ENCODE measurements around the gene TGIF1.
A peak's percentile ranks its signal among the peaks of the same experiment; 100 is the strongest.
"Not testable (repeated sequence)": the region's sequence is repeated elsewhere in the genome, so short reads cannot be mapped to it uniquely, and the experiment has no call there.

The TGIF1 gene

GRCh38 chr18:3450012-3450798, at the start of gene TGIF1:
TGIF1 (plus strand) TSS chr18:3450172; CDS start chr18:3450490, 318 bp downstream.
- peak; percentile 66 for DNase-seq (ENCODE audit: low spot score)

GRCh38 chr18:3400567-3401296, 49.2 kb upstream of the TGIF1 start:
- no peak for DNase-seq (ENCODE audit: low spot score)

GRCh38 chr18:3401669-3402620, 48.0 kb upstream of the TGIF1 start:
- DNase-seq (ENCODE audit: low spot score): no peak

GRCh38 chr18:3402982-3403451, 47.0 kb upstream of the TGIF1 start:
- DNase-seq (ENCODE audit: low spot score): peak; percentile 92

- no peak for DNase-seq (ENCODE audit: low spot score)
These were observed 44.3 kb upstream of the TGIF1 start for GRCh38 chr18:3405713-3406112.

GRCh38 chr18:3408107-3408506, 41.9 kb upstream of the TGIF1 start:
- no peak for DNase-seq (ENCODE audit: low spot score)

- DNase-seq (ENCODE audit: low spot score): peak; percentile 38
These were observed 40.2 kb upstream of the TGIF1 start for GRCh38 chr18:3409811-3410210.

GRCh38 chr18:3410273-3410672, 39.7 kb upstream of the TGIF1 start:
- DNase-seq (ENCODE audit: low spot score): peak; percentile 92

- not testable (repeated sequence) for DNase-seq (ENCODE audit: low spot score)
These were observed 39.1 kb upstream of the TGIF1 start for GRCh38 chr18:3410876-3411275.

GRCh38 chr18:3411327-3411726, 38.6 kb upstream of the TGIF1 start:
- peak; percentile 70 for DNase-seq (ENCODE audit: low spot score)

- DNase-seq (ENCODE audit: low spot score): peak; percentile 55
These were observed 38.1 kb upstream of the TGIF1 start for GRCh38 chr18:3411854-3412268.

GRCh38 chr18:3412528-3412927, 37.4 kb upstream of the TGIF1 start:
- DNase-seq (ENCODE audit: low spot score): not testable (repeated sequence)

- no peak for DNase-seq (ENCODE audit: low spot score)
These were observed 34.9 kb upstream of the TGIF1 start for GRCh38 chr18:3415110-3415509.

- DNase-seq (ENCODE audit: low spot score): no peak
These were observed 31.9 kb upstream of the TGIF1 start for GRCh38 chr18:3418083-3418482.

- DNase-seq (ENCODE audit: low spot score): no peak
These were observed 29.1 kb upstream of the TGIF1 start for GRCh38 chr18:3420919-3421279.

- no peak for DNase-seq (ENCODE audit: low spot score)
These were observed 27.1 kb upstream of the TGIF1 start for GRCh38 chr18:3422905-3423304.

- no peak for DNase-seq (ENCODE audit: low spot score)
These were observed 25.6 kb upstream of the TGIF1 start for GRCh38 chr18:3424280-3424890.

- DNase-seq (ENCODE audit: low spot score): no peak
These were observed 24.9 kb upstream of the TGIF1 start for GRCh38 chr18:3425030-3425429.

GRCh38 chr18:3425446-3425845, 24.5 kb upstream of the TGIF1 start:
- DNase-seq (ENCODE audit: low spot score): no peak

- no peak for DNase-seq (ENCODE audit: low spot score)
These were observed 23.9 kb upstream of the TGIF1 start for GRCh38 chr18:3426074-3426473.

GRCh38 chr18:3427944-3428343, 22.0 kb upstream of the TGIF1 start:
- no peak for DNase-seq (ENCODE audit: low spot score)

GRCh38 chr18:3429121-3429520, 20.9 kb upstream of the TGIF1 start:
- DNase-seq (ENCODE audit: low spot score): no peak

All from cerebellar cortex (tissue), 1 donor.